ENCODE measurements around the gene MORN5. TPM values are rescaled to one million over a fixed set of nuclear protein-coding genes. Genes with fewer than 3 reads are reported as not detected.

The MORN5 gene
- total RNA-seq, 4 donors from 2014 or later, result 1.8 to 12.6 TPM; not detected in 2

DNA sequence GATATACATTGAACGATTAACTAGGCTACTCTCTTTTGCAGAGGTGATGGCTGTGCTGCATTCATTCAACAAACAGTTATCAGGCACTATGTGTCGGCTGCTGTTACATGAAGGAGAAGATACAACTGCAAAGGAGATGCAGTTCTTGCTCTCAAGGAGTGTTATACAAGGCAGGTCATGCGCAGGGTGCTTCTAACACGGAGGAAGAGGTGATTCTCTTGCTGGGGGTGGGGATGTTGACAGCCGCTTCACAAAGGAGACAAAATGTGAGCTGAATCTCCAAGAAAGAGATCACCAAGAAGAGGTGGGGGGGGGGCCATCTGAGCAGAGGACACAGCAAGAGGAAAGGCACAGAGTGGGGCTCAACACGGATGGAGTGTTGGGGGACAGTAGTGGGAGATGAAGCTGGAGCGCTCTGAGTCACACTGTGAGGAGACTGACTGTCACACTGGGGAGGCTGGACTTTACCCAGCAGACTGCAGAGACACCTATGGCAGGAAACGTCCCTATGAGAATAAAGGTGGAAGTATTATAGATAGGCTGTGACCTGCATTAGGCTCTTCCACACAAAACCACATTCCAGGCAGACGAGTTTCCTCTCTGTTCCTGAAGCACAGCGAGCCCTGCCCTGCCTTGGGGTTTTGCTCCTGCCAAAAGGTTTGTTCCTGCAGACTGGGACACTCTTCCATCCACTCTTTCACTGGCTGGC lies 21.0 kb upstream of the MORN5 start:
- intact Hi-C loops (cut with DNase I; ENCODE audit: low total_unique reads), result no loop called here
- no peak overlapping the region for H3K4me3 ChIP-seq

DNA sequence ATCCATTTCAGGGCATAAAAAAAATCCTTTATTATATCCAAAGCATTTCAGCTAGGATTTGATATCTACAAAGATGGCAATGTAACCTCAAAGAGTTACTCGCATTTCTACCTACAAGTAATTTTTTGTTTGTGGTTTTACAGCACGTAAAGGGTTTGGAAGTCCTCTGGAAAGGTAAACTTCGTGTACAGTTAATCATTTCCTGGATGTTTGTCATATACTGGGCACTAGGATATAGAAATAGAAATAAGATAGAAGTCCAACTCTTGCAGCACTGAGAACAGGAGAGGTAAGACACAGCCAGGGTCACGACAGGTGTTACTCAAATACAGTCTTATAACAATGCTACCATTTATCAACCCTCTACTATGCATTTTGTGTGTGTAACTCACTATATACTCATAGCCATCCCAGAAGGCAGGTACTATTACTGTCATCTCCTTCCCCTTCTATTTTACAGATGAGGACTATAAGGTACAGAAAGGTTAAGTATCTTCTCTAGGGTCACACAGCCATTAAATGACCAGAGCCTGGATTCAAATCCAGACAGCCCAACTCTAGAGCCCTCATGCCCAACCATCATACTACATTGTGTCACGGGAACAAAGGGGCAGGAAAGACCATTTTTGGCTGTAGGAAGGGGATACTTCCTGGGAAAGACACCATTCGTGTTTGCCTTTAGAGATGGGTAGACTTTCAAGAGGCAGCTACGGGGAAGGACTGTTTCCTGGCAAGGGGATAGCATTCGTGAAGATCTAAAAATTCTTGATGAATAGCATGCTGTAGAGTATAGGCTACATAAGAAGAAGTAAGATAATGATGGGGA lies 19.1 kb upstream of the MORN5 start:
- H3K9me3 ChIP-seq, result no peaks in the 10 kb centered on the region
- H3K36me3 ChIP-seq, result no peaks in the 10 kb centered on the region
- H3K27ac ChIP-seq, result peak overlapping the region; percentile 14 to 21
- H3K4me3 ChIP-seq, result no peak overlapping the region
- no peaks in the 10 kb centered on the region for H3K27me3 ChIP-seq
- intact Hi-C loops (cut with DNase I; ENCODE audit: low total_unique reads), result no loop called here
- TF ChIP-seq, protein P1, sequence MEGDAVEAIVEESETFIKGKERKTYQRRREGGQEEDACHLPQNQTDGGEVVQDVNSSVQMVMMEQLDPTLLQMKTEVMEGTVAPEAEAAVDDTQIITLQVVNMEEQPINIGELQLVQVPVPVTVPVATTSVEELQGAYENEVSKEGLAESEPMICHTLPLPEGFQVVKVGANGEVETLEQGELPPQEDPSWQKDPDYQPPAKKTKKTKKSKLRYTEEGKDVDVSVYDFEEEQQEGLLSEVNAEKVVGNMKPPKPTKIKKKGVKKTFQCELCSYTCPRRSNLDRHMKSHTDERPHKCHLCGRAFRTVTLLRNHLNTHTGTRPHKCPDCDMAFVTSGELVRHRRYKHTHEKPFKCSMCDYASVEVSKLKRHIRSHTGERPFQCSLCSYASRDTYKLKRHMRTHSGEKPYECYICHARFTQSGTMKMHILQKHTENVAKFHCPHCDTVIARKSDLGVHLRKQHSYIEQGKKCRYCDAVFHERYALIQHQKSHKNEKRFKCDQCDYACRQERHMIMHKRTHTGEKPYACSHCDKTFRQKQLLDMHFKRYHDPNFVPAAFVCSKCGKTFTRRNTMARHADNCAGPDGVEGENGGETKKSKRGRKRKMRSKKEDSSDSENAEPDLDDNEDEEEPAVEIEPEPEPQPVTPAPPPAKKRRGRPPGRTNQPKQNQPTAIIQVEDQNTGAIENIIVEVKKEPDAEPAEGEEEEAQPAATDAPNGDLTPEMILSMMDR (IDR thresholded peaks at IDR 0.05), result no peak
- TF ChIP-seq POLR2A (IDR thresholded peaks at IDR 0.05), result no peak
- no peaks in the 10 kb centered on the region for H3K4me1 ChIP-seq
- no peak for DNase-seq

More for the DNA sequence above, 21.0 kb upstream of the MORN5 start:
- no peak for DNase-seq
- no peaks in the 10 kb centered on the region for H3K36me3 ChIP-seq
- H3K27ac ChIP-seq, result no peak overlapping the region
- H3K27me3 ChIP-seq, result no peaks in the 10 kb centered on the region
- no peaks in the 10 kb centered on the region for H3K9me3 ChIP-seq
- no peaks in the 10 kb centered on the region for H3K4me1 ChIP-seq
- no peak for TF ChIP-seq POLR2A (IDR thresholded peaks at IDR 0.05)
- TF ChIP-seq, protein P1 (IDR thresholded peaks at IDR 0.05), result no peak

DNA sequence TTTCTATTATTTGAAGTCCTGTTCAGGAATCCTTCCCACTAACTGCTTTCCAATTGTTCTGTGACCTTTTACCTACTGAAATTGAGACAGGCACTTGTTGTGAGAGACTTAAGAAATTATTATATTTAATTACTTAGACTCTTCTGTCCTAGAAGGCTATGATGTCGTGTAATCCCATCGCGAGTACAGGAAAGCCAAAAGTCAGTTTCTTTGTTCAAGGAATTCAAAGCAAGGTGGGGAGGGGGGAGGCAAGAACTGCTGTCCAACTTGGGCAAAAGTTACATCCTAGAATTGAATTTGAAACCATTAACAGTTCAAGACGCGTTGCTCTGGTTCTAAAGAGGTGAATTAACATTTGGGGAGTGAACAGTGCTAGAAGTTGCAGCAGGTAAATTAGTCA lies 18.0 kb upstream of the MORN5 start:
- no peaks in the 10 kb centered on the region for H3K27me3 ChIP-seq
- TF ChIP-seq, protein P1 (IDR thresholded peaks at IDR 0.05), result no peak
- no peak for TF ChIP-seq POLR2A (IDR thresholded peaks at IDR 0.05)
- intact Hi-C loops (cut with DNase I; ENCODE audit: low total_unique reads), result no loop called here
- no peaks in the 10 kb centered on the region for H3K9me3 ChIP-seq
- H3K36me3 ChIP-seq, result no peaks in the 10 kb centered on the region
- no peaks in the 10 kb centered on the region for H3K4me1 ChIP-seq
- DNase-seq, result no peak
- H3K4me3 ChIP-seq, result no peak overlapping the region
- peak overlapping the region in 1 of 2 donors; percentile 21 for H3K27ac ChIP-seq

DNA sequence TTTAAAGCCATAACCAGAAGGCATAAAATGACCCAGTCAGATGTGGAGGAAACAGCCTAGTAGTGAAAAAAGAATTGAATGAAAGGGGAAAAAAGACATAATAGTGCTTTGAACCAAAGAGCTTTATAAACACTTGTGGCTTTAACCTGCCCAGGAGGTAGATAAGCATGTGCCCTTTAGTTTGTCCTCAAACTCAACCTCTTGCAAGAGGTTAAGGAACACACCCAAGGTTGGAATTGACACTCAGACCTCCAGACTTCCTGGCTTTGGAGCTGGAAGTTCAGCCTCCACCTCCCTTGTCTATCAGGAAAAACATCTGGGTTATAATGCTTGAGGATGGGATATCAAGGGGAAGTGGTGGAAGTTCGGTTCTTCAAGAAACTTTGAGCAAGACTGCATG lies 16.4 kb upstream of the MORN5 start:
- intact Hi-C loops (cut with DNase I; ENCODE audit: low total_unique reads), result no loop called here
- Histone ChIP-seq H3K9me3 (no peaks in the 10 kb centered on the region), H3K27ac (no peak overlapping the region), H3K36me3 (no peaks in the 10 kb centered on the region), H3K4me1 (no peaks in the 10 kb centered on the region), H3K27me3 (no peaks in the 10 kb centered on the region), H3K4me3 (no peak overlapping the region)
- no peak for DNase-seq
- no peak for TF ChIP-seq POLR2A (IDR thresholded peaks at IDR 0.05)
- TF ChIP-seq, protein P1 (IDR thresholded peaks at IDR 0.05), result no peak

DNA sequence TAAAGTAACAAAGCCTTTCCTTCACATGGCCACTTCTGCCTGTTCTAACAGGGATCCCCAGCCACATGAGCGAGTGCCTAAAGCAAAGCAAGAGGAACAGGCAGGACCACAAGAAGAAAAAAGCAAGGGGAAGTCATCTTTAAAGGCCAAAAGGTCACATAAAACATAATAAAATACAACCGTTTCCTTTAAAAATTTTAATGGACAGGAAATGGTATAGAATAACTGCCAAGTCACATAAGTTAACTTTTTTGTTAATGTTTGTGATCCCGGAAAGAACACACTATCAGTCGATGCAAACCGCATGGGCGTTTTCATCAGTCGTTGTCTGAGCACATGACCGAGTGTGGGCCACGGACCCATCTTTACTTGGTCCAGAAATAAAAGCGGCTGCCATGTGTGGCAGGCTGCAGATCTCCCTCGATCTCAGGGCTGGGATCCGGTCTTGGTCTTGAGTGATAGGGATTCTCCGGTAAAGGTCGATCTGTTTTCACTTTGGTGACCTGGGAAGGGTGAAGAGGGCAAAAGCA lies 15.8 kb upstream of the MORN5 start:
- no peak overlapping the region for H3K27ac ChIP-seq
- H3K36me3 ChIP-seq, result no peaks in the 10 kb centered on the region
- intact Hi-C loops (cut with DNase I; ENCODE audit: low total_unique reads), result no loop called here
- no peak for DNase-seq
- no peaks in the 10 kb centered on the region for H3K4me1 ChIP-seq
- H3K27me3 ChIP-seq, result no peaks in the 10 kb centered on the region
- H3K4me3 ChIP-seq, result no peak overlapping the region
- no peaks in the 10 kb centered on the region for H3K9me3 ChIP-seq
- TF ChIP-seq, protein P1 (IDR thresholded peaks at IDR 0.05), result no peak
- TF ChIP-seq POLR2A (IDR thresholded peaks at IDR 0.05), result no peak
